HepG2 (cell line): Measurements from ENCODE around the gene C1QTNF6. TPM values are rescaled to one million over a fixed set of nuclear protein-coding genes. Genes with fewer than 3 reads are reported as not detected.

Source experiments
- ATAC-seq: fragments of 200-7000 bp; cut with Tn5 transposase; 3 replicates; pipeline ENCODE4 v1.9.1; 2020; ENCODE audit warnings: mild to moderate bottlenecking, moderate library complexity
- BruUV-seq: library from RNA; stranded (reverse); fragments of 400-500 nt; replicated peaks from 2 replicates; lab custom pipeline; 2021; lab: Mats Ljungman, UMichigan
- CTCF ChIA-PET: fragments of 300-600 bp; formaldehyde crosslinking; extraction: SDS; loops from one replicate; lab custom pipeline; 2021; ENCODE audit warnings: low total read pairs, inconsistent platforms, low intra/inter-chr PET ratio; lab: Yijun Ruan, JAX
- POLR2A ChIA-PET: fragments of 350-600 bp; sonication (Branson Sonifier 250); formaldehyde crosslinking; loops from one replicate; lab custom pipeline; 2020; ENCODE audit warnings: antibody characterized with exemption, inconsistent platforms; lab: Yijun Ruan, JAX
- DNase-seq: peaks from one replicate; pipeline ENCODE4 v3.0.0-alpha.2; 2015; ENCODE audit warnings: low spot score
- FAIRE-seq: peaks from 3 replicates; lab custom pipeline; 2011; peaks lifted over from hg19 to GRCh38; lab: Jason Lieb, UNC
- H2AFZ ChIP-seq: one replicate; pipeline ENCODE4 v1.6.1; 2011; ENCODE audit warnings: low read length, inconsistent platforms
- H3K27ac ChIP-seq: fragments of 300-600 bp; 3 replicates; pipeline ENCODE4 v1.8.0; 2011; ENCODE audit warnings: mixed run types, mild to moderate bottlenecking, mixed read lengths, low read length, inconsistent platforms; ENCODE audit not compliant: insufficient read depth; ENCODE audit errors: extremely low read length
- H3K27me3 ChIP-seq, 2 experiments: fragments of 200-600 bp in 1 of 2; 2 replicates in 1 of 2; 3 replicates in 1 of 2; pipeline versions ENCODE4 v1.6.0 to v1.8.0; 2011; ENCODE audit warnings: low read length in 2 of 2, mild to moderate bottlenecking in 2 of 2, moderate library complexity in 2 of 2, inconsistent platforms in 1 of 2; ENCODE audit not compliant: insufficient read depth in 2 of 2, control insufficient read depth in 1 of 2
- H3K36me3 ChIP-seq, 2 experiments: fragments of 200-600 bp in 1 of 2; replicated peaks in 1 of 2; 2 replicates in 1 of 2; 3 replicates in 1 of 2; pipeline versions ENCODE4 v1.5.1 to v1.8.0; 2011; ENCODE audit warnings: low read length in 2 of 2, inconsistent platforms in 1 of 2; ENCODE audit not compliant: insufficient read depth in 2 of 2, control insufficient read depth in 1 of 2
- H3K4me1 ChIP-seq: 2 replicates; pipeline ENCODE4 v1.5.1; 2012; ENCODE audit warnings: low read length, inconsistent platforms; ENCODE audit not compliant: insufficient read depth
- H3K4me2 ChIP-seq: 2 replicates; pipeline ENCODE4 v1.6.0; 2011; ENCODE audit warnings: low read depth, low read length, inconsistent platforms
- H3K4me3 ChIP-seq, 3 experiments: fragments of 200-600 bp in 1 of 3; sonication (generic), shearing (Covaris generic) in 1 of 3; replicated peaks in 1 of 3; 2 replicates each; pipeline ENCODE4 v1.5.1; 2011 to 2016; ENCODE audit warnings: low read length in 3 of 3, inconsistent platforms in 2 of 3, low read depth in 2 of 3, mild to moderate bottlenecking in 2 of 3, control low read depth in 1 of 3, mixed read lengths in 1 of 3; ENCODE audit not compliant: insufficient read depth in 1 of 3
- H3K79me2 ChIP-seq: one replicate; pipeline ENCODE4 v1.6.1; 2011; ENCODE audit warnings: low read length, inconsistent platforms; ENCODE audit not compliant: insufficient read depth
- H3K9ac ChIP-seq: 2 replicates; pipeline ENCODE4 v1.6.0; 2011; ENCODE audit warnings: mild to moderate bottlenecking, low read depth, low read length, inconsistent platforms; ENCODE audit not compliant: insufficient read depth
- H3K9me3 ChIP-seq: 2 replicates; pipeline ENCODE4 v1.5.1; 2012; ENCODE audit warnings: mild to moderate bottlenecking, low read length
- H4K20me1 ChIP-seq: 2 replicates; pipeline ENCODE4 v1.6.0; 2011; ENCODE audit warnings: inconsistent platforms, mild to moderate bottlenecking, low read length, moderate library complexity; ENCODE audit not compliant: insufficient read depth
- CC2D1A ChIP-seq: sonication (generic); formaldehyde crosslinking; IDR thresholded peaks from 2 replicates; pipeline ENCODE4 v1.8.1; 2023; ENCODE audit warnings: mild to moderate bottlenecking, missing genetic modification reagents
- FLYWCH1 ChIP-seq: sonication (generic); formaldehyde crosslinking; IDR thresholded peaks from 2 replicates; pipeline ENCODE4 v1.8.1; 2023; ENCODE audit warnings: mild to moderate bottlenecking, missing genetic modification reagents
- GZF1 ChIP-seq: sonication (generic); formaldehyde crosslinking; IDR thresholded peaks from 2 replicates; pipeline ENCODE4 v1.5.1; 2020; ENCODE audit warnings: mild to moderate bottlenecking, missing genetic modification reagents
- HOXD1 ChIP-seq: sonication (generic); formaldehyde crosslinking; IDR thresholded peaks from 2 replicates; pipeline ENCODE4 v1.5.0; 2020; ENCODE audit warnings: missing genetic modification reagents
- MED1 ChIP-seq: sonication (generic); formaldehyde crosslinking; IDR thresholded peaks from 2 replicates; pipeline ENCODE4 v1.4.0; 2020; ENCODE audit warnings: missing genetic modification reagents
- NFE2L2 ChIP-seq: fragments of 150-350 bp; IDR thresholded peaks from 2 replicates; pipeline ENCODE4 v1.6.1; 2014; ENCODE audit warnings: low read length
- POGZ ChIP-seq: sonication (generic); formaldehyde crosslinking; IDR thresholded peaks from 2 replicates; pipeline ENCODE4 v1.4.0; 2020; ENCODE audit warnings: mild to moderate bottlenecking, missing genetic modification reagents
- SNAPC2 ChIP-seq: sonication (generic); formaldehyde crosslinking; IDR thresholded peaks from 2 replicates; pipeline ENCODE4 v1.8.1; 2022; ENCODE audit warnings: mild to moderate bottlenecking, missing genetic modification reagents
- ZBTB42 ChIP-seq: sonication (generic); formaldehyde crosslinking; IDR thresholded peaks from 2 replicates; pipeline ENCODE4 v1.5.0; 2020; ENCODE audit warnings: mild to moderate bottlenecking, missing genetic modification reagents
- ZNF232 ChIP-seq: sonication (generic); formaldehyde crosslinking; IDR thresholded peaks from 2 replicates; pipeline ENCODE4 v1.4.0; 2020; ENCODE audit warnings: missing genetic modification reagents, borderline replicate concordance
- ZNF260 ChIP-seq: sonication (generic); formaldehyde crosslinking; IDR thresholded peaks from 2 replicates; pipeline ENCODE4 v1.4.0; 2020; ENCODE audit warnings: missing genetic modification reagents, low read depth, mild to moderate bottlenecking, borderline replicate concordance
- ZNF335 ChIP-seq: sonication (generic); formaldehyde crosslinking; IDR thresholded peaks from 2 replicates; pipeline ENCODE4 v1.4.0; 2020; ENCODE audit warnings: missing genetic modification reagents
- ZNF567 ChIP-seq: sonication (generic); formaldehyde crosslinking; IDR thresholded peaks from 2 replicates; pipeline ENCODE4 v1.8.1; 2023; ENCODE audit warnings: mild to moderate bottlenecking, missing genetic modification reagents, borderline replicate concordance
- ZNF788 ChIP-seq: sonication (generic); formaldehyde crosslinking; IDR thresholded peaks from 2 replicates; pipeline ENCODE4 v1.5.0; 2020; ENCODE audit warnings: mild to moderate bottlenecking, missing genetic modification reagents, borderline replicate concordance
- ZSCAN22 ChIP-seq: sonication (generic); formaldehyde crosslinking; IDR thresholded peaks from 2 replicates; pipeline ENCODE4 v1.4.0; 2020; ENCODE audit warnings: mild to moderate bottlenecking, missing genetic modification reagents
- ZSCAN9 ChIP-seq: IDR thresholded peaks from 2 replicates; pipeline ENCODE4 v1.6.1; 2016; ENCODE audit warnings: borderline replicate concordance
- WGBS: methylation state at CpG from one replicate; pipeline ENCODE4 v1.1.6; 2017; ENCODE audit warnings: low lambda C conversion rate; 5-methylcytosine and 5-hydroxymethylcytosine counted together
- in situ Hi-C: cut with HindIII; loops from 2 replicates; pipeline ENCODE4 v1.10.0; 2017; ENCODE audit warnings: low pct_unique_long_range_greater_than_20kb; ENCODE audit not compliant: extremely low pct_ligation_motif_present
- intact Hi-C: fragments of 100-400 bp; cut with micrococcal nuclease; formaldehyde crosslinking; loops from one replicate; pipeline ENCODE4 v1.10.0; 2022; ENCODE audit not compliant: unreplicated experiment
- polyA plus RNA-seq, 8 experiments: library from polyadenylated mRNA; depleted of rRNA in 3 of 8; stranded (reverse) in 7 of 8; unstranded in 1 of 8; fragments of >200 nt; fragmentation: Illumina TruSeq in 4 of 8; extraction: Trizol in 4 of 8; gene quantifications; 2 replicates each; pipeline versions ENCODE4 v1.2.1 to v1.2.3, GENCODE V29; 2011 to 2016; ENCODE audit warnings: low read depth in 4 of 8, missing spikeins in 1 of 8, mixed read lengths in 1 of 8; ENCODE audit not compliant: insufficient read depth in 1 of 8
- total RNA-seq, 5 experiments: library from RNA; depleted of rRNA; stranded (reverse); fragments of >200 nt; fragmentation: Illumina TruSeq; extraction: Trizol; gene quantifications; 2 replicates each; pipeline ENCODE4 v1.2.3, GENCODE V29; 2016; ENCODE audit warnings: low read depth in 1 of 5
- TF ChIP-seq, protein P1 (sequence below): sonication (generic); formaldehyde crosslinking; IDR thresholded peaks from 2 replicates; pipeline ENCODE4 v1.4.0; 2020; ENCODE audit warnings: mild to moderate bottlenecking, missing genetic modification reagents
- TF ChIP-seq, protein P2 (sequence below): sonication (generic); formaldehyde crosslinking; conservative IDR thresholded peaks from 2 replicates; pipeline ENCODE4 v1.4.0; 2020; ENCODE audit warnings: missing genetic modification reagents

The C1QTNF6 gene
- total and polyA plus RNA-seq, 2 of the 13 experiments (the other 11 are each of a cell fraction or from before 2014, with no cell fraction given) = 2.7 to 6.9 TPM

DNA sequence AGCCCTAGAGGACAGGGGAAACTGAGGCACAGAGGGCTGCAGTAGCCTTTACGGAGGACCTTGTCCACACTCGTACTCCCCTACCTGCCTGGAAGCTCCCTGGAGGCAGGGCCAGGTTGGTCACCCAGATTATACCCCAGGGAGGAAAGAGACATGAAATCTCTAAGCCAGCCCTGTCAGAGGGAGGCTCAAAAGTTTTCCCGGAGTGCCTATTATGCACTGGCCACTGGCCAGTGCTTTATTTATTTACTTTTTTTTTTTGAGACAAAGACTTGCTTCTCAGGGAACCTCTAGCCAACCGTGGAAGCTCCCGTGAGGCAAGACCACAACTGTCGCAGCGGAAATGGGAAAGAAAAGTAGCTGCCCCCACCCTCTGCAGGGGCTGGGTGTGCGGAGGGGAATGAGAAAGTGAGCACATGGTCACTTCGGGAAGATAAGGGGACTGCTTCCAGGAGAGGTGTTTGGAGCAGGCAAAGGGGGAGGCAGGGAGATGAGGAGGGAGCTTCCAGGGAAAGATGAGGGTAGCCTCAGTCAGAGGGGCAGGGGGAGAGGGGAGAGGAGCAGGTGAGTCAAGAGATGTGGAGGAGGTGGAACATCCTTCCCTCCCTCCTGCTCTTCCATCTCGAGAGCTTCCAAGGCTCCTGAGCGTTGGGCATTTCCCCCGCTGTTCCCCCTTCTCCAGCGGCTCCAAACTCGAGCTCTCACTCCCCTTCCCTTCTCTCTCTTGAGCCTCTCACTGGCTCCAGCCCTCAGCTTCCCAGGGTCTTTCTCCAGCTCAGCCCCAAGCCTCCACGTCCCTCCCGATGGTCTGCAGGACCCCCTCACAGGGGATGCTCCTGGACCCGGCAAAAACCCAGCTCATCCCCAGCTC is 42.6 kb downstream of the C1QTNF6 start:
- no peaks in the 10 kb centered on the region for H3K79me2 ChIP-seq
- FAIRE-seq (no peak), ATAC-seq (no peak), DNase-seq (no peak)
- H4K20me1 ChIP-seq = no peaks in the 10 kb centered on the region
- TF ChIP-seq ZNF232 (no peak), ZBTB42 (CRISPR knock-in tag) (no peak), ZNF335 (CRISPR knock-in tag) (no peak), ZSCAN22 (CRISPR knock-in tag) (no peak), ZSCAN9 (CRISPR knock-in tag) (no peak), MED1 (CRISPR knock-in tag) (no peak), ZNF788 (no peak), ZNF567 (CRISPR knock-in tag) (no peak), GZF1 (no peak), CC2D1A (CRISPR knock-in tag) (no peak), NFE2L2 (no peak), POGZ (no peak), HOXD1 (CRISPR knock-in tag) (no peak), ZNF260 (no peak), SNAPC2 (CRISPR knock-in tag) (no peak), FLYWCH1 (CRISPR knock-in tag) (no peak)
- TF ChIP-seq, protein P1, sequence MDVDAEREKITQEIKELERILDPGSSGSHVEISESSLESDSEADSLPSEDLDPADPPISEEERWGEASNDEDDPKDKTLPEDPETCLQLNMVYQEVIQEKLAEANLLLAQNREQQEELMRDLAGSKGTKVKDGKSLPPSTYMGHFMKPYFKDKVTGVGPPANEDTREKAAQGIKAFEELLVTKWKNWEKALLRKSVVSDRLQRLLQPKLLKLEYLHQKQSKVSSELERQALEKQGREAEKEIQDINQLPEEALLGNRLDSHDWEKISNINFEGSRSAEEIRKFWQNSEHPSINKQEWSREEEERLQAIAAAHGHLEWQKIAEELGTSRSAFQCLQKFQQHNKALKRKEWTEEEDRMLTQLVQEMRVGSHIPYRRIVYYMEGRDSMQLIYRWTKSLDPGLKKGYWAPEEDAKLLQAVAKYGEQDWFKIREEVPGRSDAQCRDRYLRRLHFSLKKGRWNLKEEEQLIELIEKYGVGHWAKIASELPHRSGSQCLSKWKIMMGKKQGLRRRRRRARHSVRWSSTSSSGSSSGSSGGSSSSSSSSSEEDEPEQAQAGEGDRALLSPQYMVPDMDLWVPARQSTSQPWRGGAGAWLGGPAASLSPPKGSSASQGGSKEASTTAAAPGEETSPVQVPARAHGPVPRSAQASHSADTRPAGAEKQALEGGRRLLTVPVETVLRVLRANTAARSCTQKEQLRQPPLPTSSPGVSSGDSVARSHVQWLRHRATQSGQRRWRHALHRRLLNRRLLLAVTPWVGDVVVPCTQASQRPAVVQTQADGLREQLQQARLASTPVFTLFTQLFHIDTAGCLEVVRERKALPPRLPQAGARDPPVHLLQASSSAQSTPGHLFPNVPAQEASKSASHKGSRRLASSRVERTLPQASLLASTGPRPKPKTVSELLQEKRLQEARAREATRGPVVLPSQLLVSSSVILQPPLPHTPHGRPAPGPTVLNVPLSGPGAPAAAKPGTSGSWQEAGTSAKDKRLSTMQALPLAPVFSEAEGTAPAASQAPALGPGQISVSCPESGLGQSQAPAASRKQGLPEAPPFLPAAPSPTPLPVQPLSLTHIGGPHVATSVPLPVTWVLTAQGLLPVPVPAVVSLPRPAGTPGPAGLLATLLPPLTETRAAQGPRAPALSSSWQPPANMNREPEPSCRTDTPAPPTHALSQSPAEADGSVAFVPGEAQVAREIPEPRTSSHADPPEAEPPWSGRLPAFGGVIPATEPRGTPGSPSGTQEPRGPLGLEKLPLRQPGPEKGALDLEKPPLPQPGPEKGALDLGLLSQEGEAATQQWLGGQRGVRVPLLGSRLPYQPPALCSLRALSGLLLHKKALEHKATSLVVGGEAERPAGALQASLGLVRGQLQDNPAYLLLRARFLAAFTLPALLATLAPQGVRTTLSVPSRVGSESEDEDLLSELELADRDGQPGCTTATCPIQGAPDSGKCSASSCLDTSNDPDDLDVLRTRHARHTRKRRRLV (CRISPR knock-in tag) = no peak
- TF ChIP-seq, protein P2, sequence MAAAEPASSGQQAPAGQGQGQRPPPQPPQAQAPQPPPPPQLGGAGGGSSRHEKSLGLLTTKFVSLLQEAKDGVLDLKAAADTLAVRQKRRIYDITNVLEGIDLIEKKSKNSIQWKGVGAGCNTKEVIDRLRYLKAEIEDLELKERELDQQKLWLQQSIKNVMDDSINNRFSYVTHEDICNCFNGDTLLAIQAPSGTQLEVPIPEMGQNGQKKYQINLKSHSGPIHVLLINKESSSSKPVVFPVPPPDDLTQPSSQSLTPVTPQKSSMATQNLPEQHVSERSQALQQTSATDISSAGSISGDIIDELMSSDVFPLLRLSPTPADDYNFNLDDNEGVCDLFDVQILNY (CRISPR knock-in tag) = no peak
- H3K27ac ChIP-seq = no peak overlapping the region
- CTCF ChIA-PET = no interaction called here
- H3K4me2 ChIP-seq = no peak overlapping the region
- WGBS = 18% methylated on average over 17 of the region's 17 CpGs
- H3K9ac ChIP-seq = no peak overlapping the region
- peaks cover 5 to 38% of the 10 kb centered on the region in 2 experiments for H3K27me3 ChIP-seq
- in situ Hi-C loops (no loop called here), intact Hi-C loops (loop anchor here (5.0 kb wide), 1 partner anchor 68 kb away; no protein-coding TSS in a partner anchor)
- no peak overlapping the region for H2AFZ ChIP-seq
- H3K36me3 ChIP-seq = no peaks in the 10 kb centered on the region
- no TSS peak for BruUV-seq
- no peaks in the 10 kb centered on the region for H3K9me3 ChIP-seq
- POLR2A ChIA-PET = no interaction called here
- H3K4me1 ChIP-seq = 0 out of 2 replicates have a peak, but pooled peaks cover 15% of the 10 kb centered on the region
- H3K4me3 ChIP-seq = no peak overlapping the region
